ENCODE data around the gene CEMIP.

CEMIP gene

GRCh38 chr15:80926126-80926525, 147.0 kb downstream of the CEMIP start:
- DNase-seq (ENCODE audit: low read depth in 3 of 3, low spot score in 1 of 3): no peak

GRCh38 chr15:80929225-80929624, 150.1 kb downstream of the CEMIP start:
- DNase-seq (ENCODE audit: low read depth in 3 of 3, low spot score in 1 of 3): no peak

GRCh38 chr15:80929689-80930088, 150.5 kb downstream of the CEMIP start:
- DNase-seq (ENCODE audit: low read depth in 3 of 3, low spot score in 1 of 3): no peak

- DNase-seq (ENCODE audit: low read depth in 3 of 3, low spot score in 1 of 3): no peak
These were observed 152.0 kb downstream of the CEMIP start for GRCh38 chr15:80931191-80931590.

- DNase-seq (ENCODE audit: low read depth in 3 of 3, low spot score in 1 of 3): no peak
These were observed 152.7 kb downstream of the CEMIP start for GRCh38 chr15:80931721-80932512.

- DNase-seq (ENCODE audit: low read depth in 3 of 3, low spot score in 1 of 3): no peak
These were observed 153.3 kb downstream of the CEMIP start for GRCh38 chr15:80932513-80932815.

- no peak for DNase-seq (ENCODE audit: low read depth in 3 of 3, low spot score in 1 of 3)
These were observed 153.8 kb downstream of the CEMIP start for GRCh38 chr15:80932989-80933388.

- DNase-seq (ENCODE audit: low read depth in 3 of 3, low spot score in 1 of 3): no peak
These were observed 155.6 kb downstream of the CEMIP start for GRCh38 chr15:80934761-80935221.

- no peak for DNase-seq (ENCODE audit: low read depth in 3 of 3, low spot score in 1 of 3)
These were observed 157.3 kb downstream of the CEMIP start for GRCh38 chr15:80936288-80937078.

GRCh38 chr15:80937718-80938117, 158.5 kb downstream of the CEMIP start:
- DNase-seq (ENCODE audit: low read depth in 3 of 3, low spot score in 1 of 3): no peak

- no peak for DNase-seq (ENCODE audit: low read depth in 3 of 3, low spot score in 1 of 3)
These were observed 160.0 kb downstream of the CEMIP start for GRCh38 chr15:80939216-80939615.

- DNase-seq (ENCODE audit: low read depth in 3 of 3, low spot score in 1 of 3): no peak
These were observed 161.2 kb downstream of the CEMIP start for GRCh38 chr15:80940331-80940730.

- DNase-seq (ENCODE audit: low read depth in 3 of 3, low spot score in 1 of 3): no peak
These were observed 161.7 kb downstream of the CEMIP start for GRCh38 chr15:80940851-80941250.

GRCh38 chr15:80942266-80942665, 163.1 kb downstream of the CEMIP start:
- no peak for DNase-seq (ENCODE audit: low read depth in 3 of 3, low spot score in 1 of 3)

- no peak for DNase-seq (ENCODE audit: low read depth in 3 of 3, low spot score in 1 of 3)
These were observed 163.8 kb downstream of the CEMIP start for GRCh38 chr15:80942746-80943565.

- DNase-seq (ENCODE audit: low read depth in 3 of 3, low spot score in 1 of 3): no peak
These were observed 165.6 kb downstream of the CEMIP start for GRCh38 chr15:80944818-80945217.

GRCh38 chr15:80945605-80946004, 166.4 kb downstream of the CEMIP start:
- no peak for DNase-seq (ENCODE audit: low read depth in 3 of 3, low spot score in 1 of 3)

GRCh38 chr15:80946576-80946975, 167.4 kb downstream of the CEMIP start:
- no peak for DNase-seq (ENCODE audit: low read depth in 3 of 3, low spot score in 1 of 3)

- DNase-seq (ENCODE audit: low read depth in 3 of 3, low spot score in 1 of 3): no peak
These were observed 169.6 kb downstream of the CEMIP start for GRCh38 chr15:80948651-80949292.

GRCh38 chr15:80949756-80950155, 170.6 kb downstream of the CEMIP start:
- no peak for DNase-seq (ENCODE audit: low read depth in 3 of 3, low spot score in 1 of 3)
